ENCODE results near the gene RALB.
"Not testable (repeated sequence)": the region's sequence is repeated elsewhere in the genome, so short reads cannot be mapped to it uniquely, and the experiment has no call there.

Gene RALB

GRCh38 chr2:120224735-120225548 is 27.7 kb upstream of the RALB start:
- no peak for DNase-seq (ENCODE audit: low read depth)

- no peak for DNase-seq (ENCODE audit: low read depth)
Observed at GRCh38 chr2:120225549-120226065, 27.0 kb upstream of the RALB start.

DNA sequence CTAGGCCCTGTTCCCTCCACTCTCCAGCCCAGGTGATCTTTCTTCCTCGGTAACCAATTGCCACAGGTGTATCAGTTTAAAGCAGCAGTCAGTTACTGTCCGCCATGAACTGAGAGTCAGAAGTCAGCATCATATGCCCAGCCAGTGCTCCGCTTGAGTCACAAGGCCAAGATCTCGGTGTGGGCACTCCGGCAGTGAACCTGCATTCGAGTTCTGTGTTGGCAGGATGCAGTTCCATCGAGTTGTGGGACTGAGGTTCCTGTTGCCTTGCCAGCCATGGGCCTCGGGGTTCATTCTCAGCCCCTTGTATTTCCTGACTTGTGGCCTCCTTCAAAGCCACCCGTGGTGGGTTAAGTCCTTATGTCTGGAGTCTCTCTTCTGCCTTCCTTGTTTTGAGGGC is 26.3 kb upstream of the RALB start:
- no peak for DNase-seq (ENCODE audit: low read depth)

GRCh38 chr2:120227111-120227991 is 25.3 kb upstream of the RALB start:
- no peak for DNase-seq (ENCODE audit: low read depth)

DNA sequence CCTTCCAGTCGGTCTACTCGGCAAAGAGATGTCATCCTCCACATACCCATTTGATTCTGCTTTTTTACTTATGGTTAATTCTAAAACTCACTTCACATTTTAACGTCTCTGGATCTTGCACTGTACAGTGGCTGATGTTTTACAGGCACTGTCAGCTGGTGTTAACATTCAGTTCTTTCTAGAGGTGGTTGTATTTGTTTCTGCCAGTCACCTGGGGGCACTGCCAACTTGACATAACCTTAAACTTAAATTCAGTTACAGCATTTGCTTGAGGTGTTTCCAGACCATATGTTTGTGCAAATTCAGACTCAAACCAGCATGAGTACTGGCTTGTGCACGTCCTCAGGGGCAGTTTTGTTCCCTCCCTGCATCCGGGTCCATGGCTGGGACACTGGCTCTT is 24.1 kb upstream of the RALB start:
- no peak for DNase-seq (ENCODE audit: low read depth)

GRCh38 chr2:120229341-120229740 is 23.3 kb upstream of the RALB start:
- no peak for DNase-seq (ENCODE audit: low read depth)

- DNase-seq (ENCODE audit: low read depth), result no peak
Observed at GRCh38 chr2:120230515-120231471, 21.9 kb upstream of the RALB start.

GRCh38 chr2:120231564-120231973 is 21.1 kb upstream of the RALB start:
- DNase-seq (ENCODE audit: low read depth), result peak; percentile 38

DNA sequence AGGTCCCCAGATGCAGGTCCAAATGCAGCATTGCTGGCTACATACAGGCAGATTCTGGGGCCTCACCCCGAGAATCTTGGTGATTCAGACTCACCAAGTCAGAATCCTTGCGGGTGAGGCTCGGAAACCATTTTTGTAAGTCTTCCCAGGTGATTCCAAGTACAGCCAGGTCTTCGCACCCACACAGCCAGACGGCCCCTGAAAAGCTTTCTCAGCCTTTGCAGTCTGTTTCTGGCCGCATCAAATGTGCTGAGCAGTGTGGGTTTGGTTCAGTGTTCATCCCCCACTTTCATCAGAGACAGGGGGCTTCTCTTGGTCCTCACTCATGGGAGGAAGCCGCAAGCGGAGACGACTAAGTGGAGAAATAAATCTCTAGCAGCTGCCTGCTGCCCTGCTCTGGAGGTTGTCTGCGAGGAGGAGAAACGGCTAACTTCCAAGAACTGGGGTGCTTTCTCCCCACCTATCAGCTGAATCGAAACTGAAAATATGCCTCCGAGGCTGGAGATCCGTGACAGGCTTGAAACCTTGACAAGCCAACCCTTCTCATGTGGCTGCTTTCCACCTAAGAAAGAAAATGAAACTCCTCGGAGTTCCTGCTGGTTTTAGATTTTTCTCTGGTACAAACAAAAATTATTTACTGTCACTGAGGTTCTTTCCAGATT is 20.5 kb upstream of the RALB start:
- peak; percentile 53 for DNase-seq (ENCODE audit: low read depth)

DNA sequence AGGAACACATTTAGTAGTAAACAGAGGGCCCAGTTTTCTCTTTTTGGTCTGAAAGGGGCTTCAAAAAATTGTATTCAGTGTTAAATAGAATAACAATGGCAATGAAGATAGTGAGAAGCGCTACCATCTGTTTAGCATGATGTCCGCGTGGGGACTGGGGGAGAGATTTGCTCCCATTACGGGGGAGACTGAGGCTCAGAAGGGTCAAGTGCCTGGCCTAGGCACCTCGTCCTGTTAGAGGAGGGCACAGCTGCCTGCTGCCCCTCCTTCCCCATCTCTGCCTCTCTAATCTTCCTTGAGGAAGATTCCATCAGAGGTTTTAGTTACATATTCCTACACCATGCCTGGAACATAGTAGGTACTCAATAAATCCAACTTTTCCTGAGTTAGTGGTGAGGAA is 19.4 kb upstream of the RALB start:
- no peak for DNase-seq (ENCODE audit: low read depth)

DNA sequence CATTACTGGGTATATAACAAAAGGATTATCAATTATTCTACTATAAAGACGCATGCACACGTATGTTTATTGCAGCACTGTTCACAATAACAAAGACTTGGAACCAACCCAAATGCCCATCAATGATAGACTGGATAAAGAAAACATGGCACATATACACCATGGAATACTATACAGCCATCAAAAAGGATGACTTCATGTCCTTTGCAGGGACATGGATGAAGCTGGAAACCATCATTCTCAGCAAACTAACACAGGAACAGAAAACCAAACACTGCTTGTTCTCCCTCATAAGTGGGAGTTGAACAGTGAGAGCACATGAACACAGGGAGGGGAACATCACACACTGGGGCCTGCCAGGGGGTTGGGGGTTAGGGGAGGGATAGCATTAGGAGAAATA is 17.5 kb upstream of the RALB start:
- not testable (repeated sequence) for DNase-seq (ENCODE audit: low read depth)

DNA sequence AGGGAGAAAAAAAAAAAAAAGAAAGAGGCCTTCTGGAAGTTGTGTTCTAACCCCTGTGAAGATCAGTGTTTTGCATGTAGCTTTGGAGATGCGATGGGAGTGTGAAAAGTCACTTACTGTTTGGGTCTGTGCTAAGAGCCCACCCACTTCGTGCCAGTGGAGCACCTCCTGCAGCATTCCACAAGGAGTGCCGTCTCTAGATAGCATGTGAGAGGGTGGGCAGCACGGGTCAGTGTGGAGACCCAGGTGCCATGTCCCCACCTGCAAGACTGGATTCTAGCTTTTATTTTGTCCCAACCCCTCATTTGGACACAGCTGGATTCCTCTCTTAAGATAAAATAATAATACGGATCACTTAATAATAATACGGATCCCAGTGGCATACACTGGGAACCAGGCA is 17.0 kb upstream of the RALB start:
- DNase-seq (ENCODE audit: low read depth), result no peak

- DNase-seq (ENCODE audit: low read depth), result no peak
Observed at GRCh38 chr2:120236316-120236715, 16.3 kb upstream of the RALB start.

GRCh38 chr2:120236791-120237190 is 15.9 kb upstream of the RALB start:
- DNase-seq (ENCODE audit: low read depth), result no peak

DNA sequence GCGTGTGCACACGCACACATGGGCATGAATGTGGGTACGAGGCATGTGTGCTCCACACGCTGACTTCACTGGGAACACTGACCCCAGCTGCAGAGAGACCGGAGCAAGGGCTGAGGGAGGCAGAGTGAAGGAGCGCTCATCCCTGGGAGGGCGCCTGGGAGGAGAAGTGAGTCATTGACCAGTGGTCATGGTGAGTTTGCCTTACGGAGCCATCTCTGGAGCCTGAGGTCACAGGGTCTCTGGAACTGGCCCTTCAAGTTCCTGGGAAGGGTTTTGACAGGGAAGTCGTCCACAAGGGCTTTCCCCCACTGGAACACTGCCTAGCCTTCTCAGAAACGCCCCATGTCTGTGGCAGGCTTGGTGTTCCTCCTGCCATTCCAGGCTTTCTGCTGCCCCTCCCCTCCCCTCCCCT is 15.2 kb upstream of the RALB start:
- DNase-seq (ENCODE audit: low read depth), result no peak

DNA sequence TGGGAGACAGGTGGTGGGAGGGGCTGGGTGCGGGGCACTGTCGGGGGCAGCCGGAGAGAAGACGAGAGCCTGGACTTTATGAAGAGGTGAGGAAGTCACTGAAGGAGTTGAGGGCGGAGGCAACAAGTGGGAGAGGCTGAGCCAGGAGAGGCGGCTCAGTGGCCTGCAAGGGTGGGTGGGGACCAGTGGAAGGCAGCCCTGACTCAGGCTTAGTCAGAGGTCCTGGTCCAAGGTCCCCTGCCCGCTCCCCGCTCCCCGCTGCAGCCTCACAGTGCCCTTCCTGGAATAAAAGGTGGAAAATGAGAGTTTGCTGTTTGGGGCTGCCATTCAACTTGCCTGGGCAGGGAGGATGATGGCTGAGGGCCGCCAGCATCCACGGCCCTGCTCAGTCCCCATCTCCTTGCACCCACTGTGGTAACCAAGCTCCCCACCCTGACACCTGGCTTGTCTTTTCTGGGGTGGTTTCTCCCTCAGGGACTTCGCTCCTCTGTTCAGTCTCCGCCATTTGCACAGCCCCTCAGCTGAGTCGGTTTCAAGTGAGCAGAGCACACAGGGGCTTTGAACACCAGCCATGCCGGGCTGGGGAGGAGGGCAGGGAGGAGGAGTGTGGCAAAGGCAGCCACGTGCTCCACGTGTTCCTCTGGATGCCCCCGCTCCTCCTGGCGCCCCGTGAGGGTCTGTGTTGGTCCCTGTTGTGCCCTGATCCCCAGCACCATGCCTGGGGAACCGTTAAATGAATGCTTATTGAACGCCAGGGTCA is 13.7 kb upstream of the RALB start:
- no peak for DNase-seq (ENCODE audit: low read depth)

GRCh38 chr2:120239488-120240287 is 13.0 kb upstream of the RALB start:
- no peak for DNase-seq (ENCODE audit: low read depth)

DNA sequence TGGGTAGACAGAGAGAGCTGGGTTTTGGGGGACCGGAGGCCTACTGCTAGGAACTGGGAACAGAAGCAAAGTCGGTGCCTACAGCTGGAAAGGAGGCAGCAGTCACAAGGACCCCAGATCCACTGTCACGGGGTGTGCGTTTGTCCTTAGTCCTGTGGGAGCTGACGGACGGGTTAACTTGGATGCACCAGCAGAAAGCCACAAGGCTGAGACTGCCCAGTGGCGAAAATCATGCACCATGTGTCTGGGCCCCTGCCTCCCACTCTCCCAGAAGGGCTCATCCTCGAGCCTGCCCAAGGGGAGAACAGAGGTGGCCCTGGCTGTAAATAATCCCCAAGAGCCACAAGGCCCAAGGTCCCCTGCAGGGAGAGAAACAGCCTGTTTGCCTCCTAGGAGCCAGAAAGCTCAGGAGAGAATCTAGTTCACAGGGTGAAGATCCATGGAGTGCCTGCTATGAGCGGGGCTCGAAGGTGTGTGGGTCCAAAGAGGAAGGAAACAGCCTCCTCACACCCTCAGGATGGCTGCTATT is 11.7 kb upstream of the RALB start:
- no peak for DNase-seq (ENCODE audit: low read depth)

DNA sequence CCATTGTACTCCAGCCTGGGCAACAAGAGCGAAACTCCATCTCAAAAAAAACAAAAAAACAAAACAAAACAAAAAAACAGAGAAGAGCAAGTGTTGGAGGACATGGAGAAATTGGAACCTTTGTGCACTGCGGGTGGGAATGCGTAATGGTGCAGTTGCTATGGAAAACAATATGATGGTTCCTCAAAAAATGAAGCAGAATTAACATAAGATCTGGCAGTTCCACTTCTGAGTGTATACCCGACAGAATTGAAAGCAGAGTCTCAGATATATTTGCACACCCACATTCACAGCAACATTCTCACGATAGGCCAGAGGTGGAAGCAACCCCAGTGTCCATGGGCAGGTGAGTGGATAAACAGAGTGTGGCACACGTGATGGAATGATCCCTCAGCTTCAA is 11.0 kb upstream of the RALB start:
- no peak for DNase-seq (ENCODE audit: low read depth)
